Loucy (cell line): ENCODE data around the gene ZNF83.
"Not testable (repeated sequence)": the region's sequence is repeated elsewhere in the genome, so short reads cannot be mapped to it uniquely, and the experiment has no call there.

Experiments
- H2AFZ ChIP-seq: fragments of 200-600 bp; sonication (generic); 2 replicates; pipeline ENCODE4 v1.6.0; 2016; ENCODE audit warnings: antibody characterized with exemption, mild to moderate bottlenecking, low read length, moderate library complexity
- H3F3A ChIP-seq: fragments of 200-600 bp; 2 replicates; pipeline ENCODE4 v1.6.0; 2016; ENCODE audit warnings: antibody characterized with exemption, low read depth, mild to moderate bottlenecking
- H3K27me3 ChIP-seq: fragments of 200-600 bp; sonication (generic); 2 replicates; pipeline ENCODE4 v1.6.1; 2014; ENCODE audit warnings: low read length, mild to moderate bottlenecking; ENCODE audit not compliant: insufficient read depth, poor library complexity, severe bottlenecking
- H3K36me3 ChIP-seq: fragments of 200-600 bp; sonication (generic); 2 replicates; pipeline ENCODE4 v1.6.1; 2016; ENCODE audit warnings: low read length; ENCODE audit not compliant: insufficient read depth
- H3K4me1 ChIP-seq: fragments of 200-600 bp; sonication (generic); 2 replicates; pipeline ENCODE4 v1.5.1; 2014; ENCODE audit warnings: low read length, mild to moderate bottlenecking; ENCODE audit not compliant: insufficient read depth, poor library complexity, severe bottlenecking
- H3K4me2 ChIP-seq: fragments of 200-600 bp; sonication (generic); 2 replicates; pipeline ENCODE4 v1.6.0; 2014; ENCODE audit warnings: antibody characterized with exemption, low read length, low read depth, mild to moderate bottlenecking; ENCODE audit not compliant: poor library complexity, severe bottlenecking
- H3K4me3 ChIP-seq: fragments of 200-600 bp; sonication (generic); 2 replicates; pipeline ENCODE4 v1.5.1; 2014; ENCODE audit warnings: low read length, mild to moderate bottlenecking, mixed read lengths; ENCODE audit not compliant: poor library complexity, severe bottlenecking
- H3K79me2 ChIP-seq: fragments of 200-600 bp; sonication (generic); 2 replicates; pipeline ENCODE4 v1.6.1; 2014; ENCODE audit warnings: low read length; ENCODE audit not compliant: insufficient read depth
- H3K9ac ChIP-seq: fragments of 200-600 bp; sonication (generic); 2 replicates; pipeline ENCODE4 v1.6.0; 2014; ENCODE audit warnings: mild to moderate bottlenecking, low read depth, low read length, moderate library complexity; ENCODE audit not compliant: poor library complexity, severe bottlenecking
- H3K9me2 ChIP-seq: fragments of 200-600 bp; sonication (generic); replicated peaks from 2 replicates; pipeline ENCODE4 v1.6.1; 2016; ENCODE audit warnings: low read depth, low read length, mixed read lengths
- H3K9me3 ChIP-seq: fragments of 200-600 bp; sonication (generic); 2 replicates; pipeline ENCODE4 v1.6.1; 2014; ENCODE audit warnings: mild to moderate bottlenecking, antibody characterized with exemption, low read length, low read depth; ENCODE audit not compliant: insufficient read depth
- H4K20me1 ChIP-seq: fragments of 200-600 bp; sonication (generic); 2 replicates; pipeline ENCODE4 v1.6.0; 2014; ENCODE audit warnings: antibody characterized with exemption, low read length, mild to moderate bottlenecking; ENCODE audit not compliant: insufficient read depth, poor library complexity, severe bottlenecking
- EZH2phosphoT487 ChIP-seq: fragments of 200-600 bp; IDR thresholded peaks from 2 replicates; pipeline ENCODE4 v1.6.1; 2018; ENCODE audit warnings: antibody characterized with exemption, mild to moderate bottlenecking, moderate library complexity, borderline replicate concordance
- TF ChIP-seq, protein P1 (sequence below): fragments of 200-600 bp; sonication (generic); conservative IDR thresholded peaks from 2 replicates; pipeline ENCODE4 v1.5.1; 2014; ENCODE audit warnings: mild to moderate bottlenecking, antibody characterized with exemption, low read length

ZNF83 gene

DNA sequence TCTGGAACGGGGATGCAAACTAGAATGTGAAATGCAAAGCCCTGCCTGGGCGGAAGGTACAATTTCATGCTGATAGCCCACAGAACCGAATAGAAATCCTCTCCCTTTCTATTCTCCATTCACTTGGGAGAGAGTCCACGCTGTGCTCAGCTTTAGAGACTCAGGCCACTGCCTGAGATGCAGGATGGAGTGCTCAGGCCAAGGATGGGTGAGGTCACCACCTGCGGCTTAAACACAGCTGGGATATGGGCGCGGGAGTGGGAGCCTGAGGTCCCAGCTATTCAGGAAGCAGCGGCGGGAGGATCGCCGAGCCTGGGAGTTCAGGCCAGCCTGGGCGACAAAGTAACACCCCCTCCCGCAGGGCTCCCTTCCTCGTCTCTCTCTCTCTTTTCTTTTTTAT is 446 bp upstream of the ZNF83 start:
- H3K9me3 ChIP-seq, result no peaks in the 10 kb centered on the region
- peak overlapping the region; percentile 14; the same call in 1 of the 2 replicates for H2AFZ ChIP-seq
- no peak for TF ChIP-seq EZH2phosphoT487
- TF ChIP-seq, protein P1, sequence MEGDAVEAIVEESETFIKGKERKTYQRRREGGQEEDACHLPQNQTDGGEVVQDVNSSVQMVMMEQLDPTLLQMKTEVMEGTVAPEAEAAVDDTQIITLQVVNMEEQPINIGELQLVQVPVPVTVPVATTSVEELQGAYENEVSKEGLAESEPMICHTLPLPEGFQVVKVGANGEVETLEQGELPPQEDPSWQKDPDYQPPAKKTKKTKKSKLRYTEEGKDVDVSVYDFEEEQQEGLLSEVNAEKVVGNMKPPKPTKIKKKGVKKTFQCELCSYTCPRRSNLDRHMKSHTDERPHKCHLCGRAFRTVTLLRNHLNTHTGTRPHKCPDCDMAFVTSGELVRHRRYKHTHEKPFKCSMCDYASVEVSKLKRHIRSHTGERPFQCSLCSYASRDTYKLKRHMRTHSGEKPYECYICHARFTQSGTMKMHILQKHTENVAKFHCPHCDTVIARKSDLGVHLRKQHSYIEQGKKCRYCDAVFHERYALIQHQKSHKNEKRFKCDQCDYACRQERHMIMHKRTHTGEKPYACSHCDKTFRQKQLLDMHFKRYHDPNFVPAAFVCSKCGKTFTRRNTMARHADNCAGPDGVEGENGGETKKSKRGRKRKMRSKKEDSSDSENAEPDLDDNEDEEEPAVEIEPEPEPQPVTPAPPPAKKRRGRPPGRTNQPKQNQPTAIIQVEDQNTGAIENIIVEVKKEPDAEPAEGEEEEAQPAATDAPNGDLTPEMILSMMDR, result no peak
- no peaks in the 10 kb centered on the region; the same call in 1 of the 2 replicates for H3K79me2 ChIP-seq
- peak overlapping the region; percentile 70 for H3K4me2 ChIP-seq
- no peaks in the 10 kb centered on the region for H3F3A ChIP-seq
- no peaks in the 10 kb centered on the region for H3K27me3 ChIP-seq
- H3K9me2 ChIP-seq, result no peaks in the 10 kb centered on the region
- no peak overlapping the region for H3K9ac ChIP-seq
- H4K20me1 ChIP-seq, result peaks cover 4% of the 10 kb centered on the region
- peaks cover 10% of the 10 kb centered on the region for H3K4me1 ChIP-seq
- no peaks in the 10 kb centered on the region for H3K36me3 ChIP-seq
- peak overlapping the region; percentile 88 for H3K4me3 ChIP-seq

DNA sequence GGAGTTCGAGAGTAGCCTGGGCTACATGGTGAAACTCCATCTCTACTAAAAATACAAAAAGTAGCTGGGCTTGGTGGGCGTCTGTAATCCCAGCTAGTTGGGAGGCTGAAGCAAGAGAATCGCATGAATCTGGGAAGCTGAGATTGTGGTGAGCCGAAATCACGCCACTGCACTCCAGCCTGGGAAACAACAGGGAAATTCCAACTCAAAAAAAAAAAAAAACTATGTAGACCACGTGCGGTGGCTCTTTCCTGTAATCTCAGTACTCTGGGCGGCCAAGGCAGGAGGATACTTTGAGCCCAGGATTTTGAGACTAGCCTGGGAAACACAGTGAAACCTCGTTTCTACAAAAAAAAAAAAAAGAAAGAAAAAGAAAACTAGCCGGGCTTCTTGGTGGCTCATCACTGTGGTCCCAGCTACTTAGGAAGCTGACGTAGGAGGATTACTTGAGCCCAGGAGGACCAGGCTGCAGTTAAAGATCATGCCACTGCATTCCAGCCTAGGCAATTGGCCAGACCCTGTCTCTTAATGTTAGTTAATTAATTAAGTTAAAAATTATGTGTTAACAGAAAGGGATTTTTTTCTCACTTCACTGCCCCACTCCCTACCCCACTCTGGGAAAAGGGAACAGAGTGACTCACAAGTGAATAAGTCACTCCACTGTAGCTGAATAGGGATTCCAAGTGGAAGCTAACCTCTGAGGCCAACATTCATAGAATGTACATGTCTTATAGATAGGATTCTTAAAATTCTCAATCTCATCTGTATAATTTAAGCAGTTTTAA is 2.2 kb downstream of the ZNF83 start:
- Histone ChIP-seq H3K27me3 (no peaks in the 10 kb centered on the region), H3K9me2 (no peaks in the 10 kb centered on the region), H4K20me1 (peaks cover 4% of the 10 kb centered on the region), H3F3A (no peaks in the 10 kb centered on the region), H3K4me3 (no peak overlapping the region), H3K79me2 (no peaks in the 10 kb centered on the region; the same call in 1 of the 2 replicates), H3K9me3 (no peaks in the 10 kb centered on the region), H3K4me2 (peak overlapping the region; percentile 93), H3K36me3 (no peaks in the 10 kb centered on the region), H2AFZ (no peak overlapping the region), H3K9ac (no peak overlapping the region), H3K4me1 (peaks cover 10% of the 10 kb centered on the region)
- no peak for TF ChIP-seq EZH2phosphoT487
- TF ChIP-seq, protein P1, result no peak

DNA sequence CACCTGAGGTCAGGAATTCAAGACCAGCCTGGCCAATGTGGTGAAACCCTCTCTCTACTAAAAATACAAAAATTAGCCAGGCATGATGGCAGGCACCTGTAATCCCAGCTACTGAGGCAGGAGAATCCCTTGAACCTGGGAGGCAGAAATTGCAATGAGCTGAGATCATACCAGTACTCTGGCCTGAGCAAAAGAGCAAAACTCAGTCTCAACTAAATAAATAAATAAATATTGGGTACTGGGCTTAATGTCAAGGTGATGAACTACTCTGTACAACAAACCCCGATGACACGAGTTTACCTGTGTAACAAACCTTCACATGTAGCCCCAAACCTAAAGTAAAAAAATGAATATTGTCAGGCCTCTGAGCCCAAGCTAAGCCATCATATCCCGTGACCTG is 10.7 kb downstream of the ZNF83 start:
- not testable (repeated sequence) for H3K4me1 ChIP-seq, H3K4me3 ChIP-seq
- peaks cover 47% of the 10 kb centered on the region; the same call in 1 of the 2 replicates for H3K36me3 ChIP-seq

DNA sequence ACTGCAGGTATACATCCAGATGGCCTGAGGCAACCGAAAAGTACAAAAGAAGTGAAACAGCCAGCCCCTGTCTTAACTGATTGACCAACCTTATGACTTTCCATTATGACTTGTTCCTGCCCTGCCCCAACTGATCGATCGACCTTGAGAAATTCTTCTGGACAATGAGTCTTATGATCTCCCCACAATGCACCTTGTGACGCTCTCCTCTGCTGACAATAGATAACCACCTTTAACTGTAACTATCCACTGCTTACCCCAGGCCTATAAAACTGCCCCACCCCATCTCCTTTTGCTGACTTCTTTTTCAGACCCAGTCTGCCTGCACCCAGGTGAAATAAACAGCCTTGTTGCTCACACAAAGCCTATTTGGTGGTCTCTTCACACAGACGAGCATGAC is 11.2 kb downstream of the ZNF83 start:
- H4K20me1 ChIP-seq, result no peaks in the 10 kb centered on the region
- no peak overlapping the region for H3K4me2 ChIP-seq
- no peak for TF ChIP-seq EZH2phosphoT487
- TF ChIP-seq, protein P1, result no peak
- no peaks in the 10 kb centered on the region for H3K27me3 ChIP-seq
- no peaks in the 10 kb centered on the region; the same call in 1 of the 2 replicates for H3K79me2 ChIP-seq
- peaks cover 51% of the 10 kb centered on the region; the same call in 1 of the 2 replicates for H3K36me3 ChIP-seq
- no peaks in the 10 kb centered on the region for H3K9me3 ChIP-seq
- H2AFZ ChIP-seq, result no peak overlapping the region
- H3K4me1 ChIP-seq, result no peaks in the 10 kb centered on the region
- no peaks in the 10 kb centered on the region for H3F3A ChIP-seq
- no peaks in the 10 kb centered on the region for H3K9me2 ChIP-seq
- H3K9ac ChIP-seq, result no peak overlapping the region
- H3K4me3 ChIP-seq, result no peak overlapping the region

More for the DNA sequence above, 10.7 kb downstream of the ZNF83 start:
- H3F3A ChIP-seq, H2AFZ ChIP-seq, H3K27me3 ChIP-seq, H3K4me2 ChIP-seq, H3K9me3 ChIP-seq, H3K79me2 ChIP-seq, H3K9ac ChIP-seq, H3K9me2 ChIP-seq, H4K20me1 ChIP-seq: not testable (repeated sequence)
